ENCODE results near the gene MRRF.

MRRF gene, protein sequence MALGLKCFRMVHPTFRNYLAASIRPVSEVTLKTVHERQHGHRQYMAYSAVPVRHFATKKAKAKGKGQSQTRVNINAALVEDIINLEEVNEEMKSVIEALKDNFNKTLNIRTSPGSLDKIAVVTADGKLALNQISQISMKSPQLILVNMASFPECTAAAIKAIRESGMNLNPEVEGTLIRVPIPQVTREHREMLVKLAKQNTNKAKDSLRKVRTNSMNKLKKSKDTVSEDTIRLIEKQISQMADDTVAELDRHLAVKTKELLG

DNA sequence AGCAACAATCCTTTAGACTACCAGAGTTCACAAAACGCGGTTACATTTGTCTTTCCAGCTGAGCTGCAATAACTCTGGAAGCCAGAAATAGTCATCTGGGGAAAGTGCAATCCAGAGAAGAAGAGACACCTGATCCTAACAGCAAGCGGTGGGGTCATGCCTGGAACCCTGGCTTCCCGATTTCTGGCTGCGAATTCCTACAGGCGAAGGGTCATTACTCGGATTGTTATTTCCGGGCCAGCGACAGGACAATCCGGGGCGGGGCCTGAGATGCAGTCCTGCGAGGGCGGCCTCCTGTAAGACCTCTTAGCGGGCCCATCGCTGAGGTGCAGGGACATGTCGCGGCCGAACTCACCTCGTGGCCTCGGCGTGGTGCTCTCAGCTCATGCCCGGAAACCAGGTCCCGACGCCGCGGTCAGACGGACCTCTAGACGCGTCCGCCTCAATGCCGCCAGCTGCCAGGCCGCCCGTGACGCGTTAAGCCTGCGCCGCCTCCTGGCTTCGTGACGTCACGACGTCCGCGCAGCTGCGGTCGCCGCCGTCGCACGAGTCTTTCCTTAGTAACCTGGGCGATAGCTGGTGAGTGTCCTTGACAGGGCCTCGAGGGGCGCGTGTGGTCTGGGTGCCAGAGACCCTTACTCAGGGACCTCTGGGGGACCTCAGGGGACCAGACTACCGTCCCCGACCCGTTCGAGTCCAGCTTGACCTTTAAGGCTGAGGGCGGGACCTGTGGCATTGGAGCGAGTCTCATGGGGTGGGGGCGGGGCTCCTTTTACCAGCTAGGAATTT lies at the start of gene MRRF, which contains the start of gene RBM18:
MRRF (plus strand) TSS at position 523 of the 789 bp plus-strand sequence. CDS start 6,010 bp downstream, outside the sequence.
RBM18 (minus strand) TSS at position 481 of the 789 bp plus-strand sequence. CDS start 3,348 bp downstream, outside the sequence.
- TF ChIP-seq POLR2AphosphoS5 (IDR thresholded peaks at IDR 0.05; ENCODE audit: borderline replicate concordance, low read depth, low read length) (peak; percentile 91; the same call in 1 of the 2 replicates), EZH2 (IDR thresholded peaks at IDR 0.05) (no peak)
- Histone ChIP-seq H3K9me3 (ENCODE audit: low read depth, low read length) (no peaks in the 10 kb centered on the region), H3K36me3 (ENCODE audit: insufficient read depth, low read length) (peaks cover 20% of the 10 kb centered on the region), H3K27ac (peak within 1 kb of the TSS; percentile 60), H3K9ac (ENCODE audit: insufficient read length) (peak within 1 kb of the TSS; percentile 91), H3K4me3 (peak within 1 kb of the TSS; percentile 88)
- no peak for DNase-seq (ENCODE audit: low read depth, low spot score)

GRCh38 chr9:122215663-122216062 lies 49.0 kb upstream of the MRRF start:
- DNase-seq (ENCODE audit: low read depth, low spot score) = no peak
- Histone ChIP-seq H3K9ac (ENCODE audit: insufficient read length) (no peak overlapping the region), H3K9me3 (ENCODE audit: low read depth, low read length) (no peaks in the 10 kb centered on the region), H3K4me3 (no peak overlapping the region), H3K27ac (no peak overlapping the region), H3K36me3 (ENCODE audit: insufficient read depth, low read length) (no peaks in the 10 kb centered on the region)
- no peak for TF ChIP-seq EZH2 (IDR thresholded peaks at IDR 0.05)
- TF ChIP-seq FOXP2 (optimal IDR thresholded peaks at IDR 0.05; ENCODE audit: control extremely low read depth, extremely low read length, insufficient read depth) = no peak
- no peak for TF ChIP-seq POLR2AphosphoS5 (IDR thresholded peaks at IDR 0.05; ENCODE audit: borderline replicate concordance, low read depth, low read length)

DNA sequence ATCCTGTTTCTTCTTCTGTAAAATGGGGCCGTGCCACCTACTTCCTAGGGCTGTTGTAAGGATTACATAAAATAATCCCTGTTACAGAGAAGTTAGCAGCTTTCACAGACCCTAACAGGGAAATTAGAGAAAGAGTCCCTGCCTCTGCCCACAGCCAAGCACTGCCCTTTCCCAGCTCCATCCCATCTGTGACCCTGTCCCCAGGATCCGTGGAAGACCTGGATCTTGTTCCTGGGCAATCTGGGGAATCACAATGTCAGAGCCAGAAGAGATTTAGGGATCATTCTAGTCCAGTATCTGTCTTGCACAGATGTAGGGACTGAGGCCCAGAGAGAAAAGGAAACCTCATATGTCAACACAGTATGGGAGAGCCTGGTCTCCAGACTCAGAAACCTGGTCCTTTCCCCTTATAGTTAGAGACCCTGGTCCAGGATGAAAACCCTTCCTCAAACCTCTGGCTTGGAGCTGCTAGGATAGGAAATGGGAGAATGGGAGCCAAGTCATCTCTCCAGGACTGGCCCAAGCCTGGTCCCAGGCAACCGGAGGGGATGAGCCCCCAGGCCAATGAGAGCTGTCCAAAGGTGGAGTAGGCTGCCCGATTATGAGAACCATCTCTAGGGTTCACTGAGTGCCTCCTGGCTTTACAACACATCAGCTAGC lies 48.4 kb upstream of the MRRF start:
- Histone ChIP-seq H3K36me3 (ENCODE audit: insufficient read depth, low read length) (no peaks in the 10 kb centered on the region), H3K9ac (ENCODE audit: insufficient read length) (no peak overlapping the region), H3K4me3 (no peak overlapping the region), H3K9me3 (ENCODE audit: low read depth, low read length) (no peaks in the 10 kb centered on the region), H3K27ac (no peak overlapping the region)
- no peak for TF ChIP-seq EZH2 (IDR thresholded peaks at IDR 0.05)
- TF ChIP-seq FOXP2 (optimal IDR thresholded peaks at IDR 0.05; ENCODE audit: control extremely low read depth, extremely low read length, insufficient read depth) = no peak
- TF ChIP-seq POLR2AphosphoS5 (IDR thresholded peaks at IDR 0.05; ENCODE audit: borderline replicate concordance, low read depth, low read length) = no peak
- DNase-seq (ENCODE audit: low read depth, low spot score) = no peak

GRCh38 chr9:122216798-122217418 lies 47.8 kb upstream of the MRRF start:
- Histone ChIP-seq H3K36me3 (ENCODE audit: insufficient read depth, low read length) (no peaks in the 10 kb centered on the region), H3K9ac (ENCODE audit: insufficient read length) (no peak overlapping the region), H3K4me3 (no peak overlapping the region), H3K9me3 (ENCODE audit: low read depth, low read length) (no peaks in the 10 kb centered on the region), H3K27ac (no peak overlapping the region)
- no peak for DNase-seq (ENCODE audit: low read depth, low spot score)
- TF ChIP-seq FOXP2 (optimal IDR thresholded peaks at IDR 0.05; ENCODE audit: control extremely low read depth, extremely low read length, insufficient read depth) (no peak), POLR2AphosphoS5 (IDR thresholded peaks at IDR 0.05; ENCODE audit: borderline replicate concordance, low read depth, low read length) (no peak), EZH2 (IDR thresholded peaks at IDR 0.05) (no peak)

DNA sequence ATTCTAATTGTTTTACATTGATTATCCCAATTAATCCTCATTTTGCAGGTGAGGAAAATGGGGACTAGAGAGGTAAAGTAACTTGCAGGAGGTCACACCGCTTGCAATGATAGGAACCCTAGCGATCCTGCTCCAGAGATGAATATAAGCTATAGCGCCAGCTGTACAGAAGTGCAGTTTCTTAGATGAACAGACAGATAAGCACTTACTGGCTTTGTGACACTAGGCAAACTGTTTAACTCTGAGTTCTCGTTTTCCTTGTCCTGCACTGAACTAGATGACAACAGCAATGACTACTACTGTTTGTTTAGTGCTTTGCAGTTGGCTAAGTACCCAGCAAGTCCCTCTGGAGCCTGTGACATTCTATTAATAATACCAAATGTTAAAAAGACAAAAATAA lies 47.0 kb upstream of the MRRF start:
- no peak overlapping the region for H3K4me3 ChIP-seq
- H3K9ac ChIP-seq (ENCODE audit: insufficient read length) = no peak overlapping the region
- no peak for DNase-seq (ENCODE audit: low read depth, low spot score)
- H3K9me3 ChIP-seq (ENCODE audit: low read depth, low read length) = no peaks in the 10 kb centered on the region
- TF ChIP-seq FOXP2 (optimal IDR thresholded peaks at IDR 0.05; ENCODE audit: control extremely low read depth, extremely low read length, insufficient read depth) (no peak), POLR2AphosphoS5 (IDR thresholded peaks at IDR 0.05; ENCODE audit: borderline replicate concordance, low read depth, low read length) (no peak), EZH2 (IDR thresholded peaks at IDR 0.05) (no peak)
- no peaks in the 10 kb centered on the region for H3K36me3 ChIP-seq (ENCODE audit: insufficient read depth, low read length)
- H3K27ac ChIP-seq = no peak overlapping the region

- Histone ChIP-seq H3K36me3 (ENCODE audit: insufficient read depth, low read length) (no peaks in the 10 kb centered on the region), H3K9me3 (ENCODE audit: low read depth, low read length) (no peaks in the 10 kb centered on the region), H3K9ac (ENCODE audit: insufficient read length) (no peak overlapping the region), H3K4me3 (no peak overlapping the region), H3K27ac (no peak overlapping the region)
- TF ChIP-seq EZH2 (IDR thresholded peaks at IDR 0.05) (no peak), FOXP2 (optimal IDR thresholded peaks at IDR 0.05; ENCODE audit: control extremely low read depth, extremely low read length, insufficient read depth) (no peak), POLR2AphosphoS5 (IDR thresholded peaks at IDR 0.05; ENCODE audit: borderline replicate concordance, low read depth, low read length) (no peak)
- no peak for DNase-seq (ENCODE audit: low read depth, low spot score)
Measured at GRCh38 chr9:122218071-122218934, 46.4 kb upstream of the MRRF start.
